GM12864 (cell line): ENCODE results near the gene RAET1E.
"Not testable (repeated sequence)": the region's sequence is repeated elsewhere in the genome, so short reads cannot be mapped to it uniquely, and the experiment has no call there.

Experiments used
- DNase-seq: peaks from one replicate; pipeline ENCODE4 v3.0.0-alpha.2; 2011; ENCODE audit warnings: low read depth
- H3K4me3 ChIP-seq: 2 replicates; pipeline ENCODE4 v1.5.1; 2011; ENCODE audit warnings: mild to moderate bottlenecking, low read depth, low read length, control low read depth
- CTCF ChIP-seq: IDR thresholded peaks from 2 replicates; pipeline ENCODE4 v1.5.1; 2011; ENCODE audit warnings: low read depth, mild to moderate bottlenecking, moderate library complexity, low read length, control low read depth, inconsistent platforms; ENCODE audit errors: missing control alignments

RAET1E gene

GRCh38 chr6:149939909-149940671 lies 42.2 kb upstream of the RAET1E start:
- H3K4me3 ChIP-seq: no peak overlapping the region
- TF ChIP-seq CTCF: no peak
- no peak for DNase-seq

GRCh38 chr6:149939356-149939648 lies 41.4 kb upstream of the RAET1E start:
- no peak for TF ChIP-seq CTCF
- H3K4me3 ChIP-seq: no peak overlapping the region
- no peak for DNase-seq

- no peak for TF ChIP-seq CTCF
- DNase-seq: peak; percentile 51
- peak overlapping the region; percentile 35 for H3K4me3 ChIP-seq
Measured at GRCh38 chr6:149938571-149939355, 40.9 kb upstream of the RAET1E start.

GRCh38 chr6:149938013-149938570 lies 40.2 kb upstream of the RAET1E start:
- not testable (repeated sequence) for H3K4me3 ChIP-seq, DNase-seq

GRCh38 chr6:149936743-149937142 lies 38.8 kb upstream of the RAET1E start:
- TF ChIP-seq CTCF: no peak
- no peak overlapping the region for H3K4me3 ChIP-seq
- no peak for DNase-seq

- DNase-seq: no peak
- H3K4me3 ChIP-seq: no peak overlapping the region
- no peak for TF ChIP-seq CTCF
Measured at GRCh38 chr6:149935668-149936067, 37.8 kb upstream of the RAET1E start.

- H3K4me3 ChIP-seq: no peak overlapping the region
- no peak for DNase-seq
- no peak for TF ChIP-seq CTCF
Measured at GRCh38 chr6:149935246-149935645, 37.3 kb upstream of the RAET1E start.
